ENCODE measurements around the gene RIPPLY3. TPM values are rescaled to one million over a fixed set of nuclear protein-coding genes. Genes with fewer than 3 reads are reported as not detected.
"Not testable (repeated sequence)": the region's sequence is repeated elsewhere in the genome, so short reads cannot be mapped to it uniquely, and the experiment has no call there.

RIPPLY3 gene
- total RNA-seq, 4 donors from 2014 or later = 0.21 TPM; not detected in 3

GRCh38 chr21:37030864-37031263 is 24.4 kb downstream of the RIPPLY3 start:
- TF ChIP-seq EP300 (IDR thresholded peaks at IDR 0.05) = no peak
- TF ChIP-seq POLR2AphosphoS5 (IDR thresholded peaks at IDR 0.05) = no peak
- no peak for TF ChIP-seq POLR2A (IDR thresholded peaks at IDR 0.05)
- TF ChIP-seq CTCF (IDR thresholded peaks at IDR 0.05) = no peak
- DNase-seq (ENCODE audit: low spot score in 2 of 2) = no peak
- H3K4me1 ChIP-seq = peaks cover 4% of the 10 kb centered on the region
- H3K36me3 ChIP-seq = no peaks in the 10 kb centered on the region
- no peaks in the 10 kb centered on the region for H3K27me3 ChIP-seq
- H3K9me3 ChIP-seq = no peaks in the 10 kb centered on the region
- H3K4me3 ChIP-seq = no peak overlapping the region
- H3K27ac ChIP-seq = no peak overlapping the region
- 95% methylated on average over 4 of the region's 4 CpGs for WGBS

GRCh38 chr21:37032293-37032692 is 25.8 kb downstream of the RIPPLY3 start:
- no peak for DNase-seq (ENCODE audit: low spot score in 2 of 2)
- Histone ChIP-seq H3K36me3 (no peaks in the 10 kb centered on the region), H3K27me3 (no peaks in the 10 kb centered on the region), H3K4me1 (peaks cover 4% of the 10 kb centered on the region), H3K27ac (no peak overlapping the region), H3K4me3 (no peak overlapping the region), H3K9me3 (no peaks in the 10 kb centered on the region)
- 91% methylated on average over 5 of the region's 5 CpGs for WGBS
- no peak for TF ChIP-seq EP300 (IDR thresholded peaks at IDR 0.05)
- no peak for TF ChIP-seq POLR2A (IDR thresholded peaks at IDR 0.05)
- no peak for TF ChIP-seq POLR2AphosphoS5 (IDR thresholded peaks at IDR 0.05)
- no peak for TF ChIP-seq CTCF (IDR thresholded peaks at IDR 0.05)

- H3K27me3 ChIP-seq = no peaks in the 10 kb centered on the region
- H3K4me1 ChIP-seq = peaks cover 4% of the 10 kb centered on the region
- no peaks in the 10 kb centered on the region for H3K9me3 ChIP-seq
- TF ChIP-seq POLR2AphosphoS5 (IDR thresholded peaks at IDR 0.05) (no peak), CTCF (IDR thresholded peaks at IDR 0.05) (no peak), POLR2A (IDR thresholded peaks at IDR 0.05) (no peak), EP300 (IDR thresholded peaks at IDR 0.05) (no peak)
- no peak overlapping the region for H3K4me3 ChIP-seq
- no peak overlapping the region for H3K27ac ChIP-seq
- WGBS = 41% methylated on average over 4 of the region's 4 CpGs
- H3K36me3 ChIP-seq = no peaks in the 10 kb centered on the region
- DNase-seq (ENCODE audit: low spot score in 2 of 2) = no peak
Measured at GRCh38 chr21:37032877-37033471, 26.5 kb downstream of the RIPPLY3 start.

GRCh38 chr21:37034394-37034793 is 27.9 kb downstream of the RIPPLY3 start:
- H3K36me3 ChIP-seq; H3K27ac ChIP-seq; H3K27me3 ChIP-seq; H3K4me3 ChIP-seq; DNase-seq (ENCODE audit: low spot score in 2 of 2); H3K4me1 ChIP-seq; H3K9me3 ChIP-seq: not testable (repeated sequence)
- 89% methylated on average over 4 of the region's 4 CpGs for WGBS

- no peak overlapping the region for H3K4me3 ChIP-seq
- peaks cover 4% of the 10 kb centered on the region for H3K4me1 ChIP-seq
- H3K27me3 ChIP-seq = no peaks in the 10 kb centered on the region
- no peaks in the 10 kb centered on the region for H3K9me3 ChIP-seq
- WGBS = 81% methylated on average over 4 of the region's 4 CpGs
- H3K27ac ChIP-seq = no peak overlapping the region
- H3K36me3 ChIP-seq = no peaks in the 10 kb centered on the region
- no peak for DNase-seq (ENCODE audit: low spot score in 2 of 2)
- TF ChIP-seq EP300 (IDR thresholded peaks at IDR 0.05) (no peak), POLR2A (IDR thresholded peaks at IDR 0.05) (no peak), POLR2AphosphoS5 (IDR thresholded peaks at IDR 0.05) (no peak), CTCF (IDR thresholded peaks at IDR 0.05) (no peak)
Measured at GRCh38 chr21:37036177-37036576, 29.7 kb downstream of the RIPPLY3 start.

All from suprapubic skin (tissue), 4 donors.